ENCODE data around the gene GYG2.

The GYG2 gene

DNA sequence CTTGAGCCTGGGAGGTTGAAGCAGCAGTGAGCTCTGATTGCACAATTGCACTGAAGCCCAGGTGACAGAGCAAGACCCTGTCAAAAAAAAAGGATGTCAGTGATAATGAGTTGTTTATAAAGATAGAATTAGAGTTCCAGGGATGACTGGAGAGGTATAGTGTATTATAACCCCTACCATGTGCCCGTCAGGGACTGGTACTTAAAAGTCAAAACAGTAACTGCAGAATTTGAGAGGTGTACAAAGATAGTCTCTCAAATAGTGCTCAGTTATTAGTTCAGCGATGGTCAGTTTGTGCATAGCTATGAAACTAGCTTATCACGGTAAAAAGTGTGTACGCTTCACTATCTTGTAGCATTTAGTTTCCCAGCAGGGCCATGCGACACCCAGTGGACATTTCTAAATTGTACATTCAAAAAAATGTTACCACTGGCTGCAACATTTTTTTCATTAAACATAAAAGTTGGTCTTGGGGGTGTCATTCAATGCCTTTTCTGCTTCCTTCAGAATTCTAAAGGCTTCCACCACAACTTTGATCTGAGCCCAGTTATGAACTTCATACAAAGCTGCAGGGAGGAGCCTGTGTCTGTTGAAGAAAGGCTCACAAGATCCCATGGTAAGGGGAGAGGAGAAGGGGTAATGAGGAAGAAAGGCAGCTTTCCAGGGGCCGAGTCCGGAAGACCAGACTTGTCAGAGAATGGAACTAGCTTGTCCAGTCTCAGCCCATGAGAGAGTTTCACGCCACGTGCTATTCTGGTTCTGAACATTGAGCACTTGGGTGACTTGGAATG lies 9.2 kb upstream of the GYG2 start:
- no peak for DNase-seq

DNA sequence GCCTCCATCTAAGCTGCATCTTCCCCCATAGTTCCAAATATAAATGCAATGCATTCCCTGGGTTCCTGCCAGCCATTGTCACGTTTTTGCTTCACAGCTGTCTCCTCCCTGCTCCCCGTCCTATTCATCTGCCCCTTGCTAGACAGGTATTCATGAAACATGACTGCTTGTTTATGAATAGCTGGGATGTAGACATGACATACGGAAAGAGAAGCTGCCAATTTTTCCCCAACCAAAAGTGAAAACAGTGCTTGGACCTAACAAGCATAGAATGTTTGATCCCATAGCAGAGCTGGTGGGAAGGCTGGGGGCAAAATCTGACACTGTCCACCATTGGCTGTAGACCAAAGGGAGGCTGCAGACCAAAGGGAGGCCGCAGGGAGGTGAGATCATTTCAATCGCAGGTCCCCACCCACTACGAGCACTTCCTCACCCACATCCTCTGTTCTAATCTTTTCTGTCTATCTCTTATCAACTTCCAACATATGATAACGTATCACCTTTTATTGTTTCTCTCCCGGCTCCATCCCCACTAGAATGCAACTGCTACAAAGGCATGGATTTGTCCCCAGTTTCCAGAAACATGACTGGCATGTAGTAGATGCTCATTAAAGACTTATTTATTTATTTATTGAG lies 8.5 kb upstream of the GYG2 start:
- DNase-seq = no peak

DNA sequence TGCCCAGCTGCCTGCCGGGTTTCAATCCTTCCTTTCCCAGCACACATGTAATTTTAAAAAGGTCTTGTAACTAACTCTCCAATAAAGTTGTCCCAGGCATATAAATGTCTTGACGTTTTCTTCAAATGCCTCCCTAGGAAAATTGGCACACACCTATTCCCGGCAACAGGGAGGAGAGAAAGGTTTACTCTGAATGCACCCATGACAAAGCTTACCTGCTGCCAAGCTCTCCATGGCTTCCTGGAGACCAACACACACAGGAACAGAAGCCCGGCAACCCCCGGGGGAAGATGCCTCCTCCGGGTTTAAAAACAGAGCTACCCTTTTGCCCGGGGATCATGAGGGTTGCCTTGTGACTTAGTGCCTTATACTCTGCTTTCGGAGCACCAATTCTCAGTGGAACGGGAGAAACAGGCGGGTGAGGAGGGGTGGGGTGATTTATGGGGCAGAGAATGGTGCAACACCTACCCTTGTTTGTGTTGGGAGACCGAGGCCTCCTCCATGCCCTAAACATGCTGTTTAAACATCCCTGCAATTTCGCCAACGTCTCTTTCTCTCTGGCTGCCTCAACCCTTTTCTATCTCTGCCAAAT lies 4.8 kb upstream of the GYG2 start:
- no peak for DNase-seq

DNA sequence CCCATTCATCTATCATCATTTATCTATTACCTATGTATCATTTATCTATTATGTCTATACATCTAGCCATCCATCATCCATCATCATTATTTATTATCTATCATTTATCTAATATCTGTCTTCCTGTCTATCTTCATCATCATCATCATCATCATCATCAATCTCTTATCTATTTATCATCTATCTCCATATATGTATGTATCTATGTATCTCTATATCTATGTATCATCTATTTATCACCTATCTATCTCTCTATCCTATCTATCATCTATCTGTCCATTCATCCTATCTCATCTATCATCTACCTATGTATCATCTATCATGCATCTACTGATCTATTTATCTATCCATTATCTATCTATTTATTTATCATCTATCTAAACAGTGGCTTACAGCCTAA lies 3.8 kb upstream of the GYG2 start:
- no peak for DNase-seq

DNA sequence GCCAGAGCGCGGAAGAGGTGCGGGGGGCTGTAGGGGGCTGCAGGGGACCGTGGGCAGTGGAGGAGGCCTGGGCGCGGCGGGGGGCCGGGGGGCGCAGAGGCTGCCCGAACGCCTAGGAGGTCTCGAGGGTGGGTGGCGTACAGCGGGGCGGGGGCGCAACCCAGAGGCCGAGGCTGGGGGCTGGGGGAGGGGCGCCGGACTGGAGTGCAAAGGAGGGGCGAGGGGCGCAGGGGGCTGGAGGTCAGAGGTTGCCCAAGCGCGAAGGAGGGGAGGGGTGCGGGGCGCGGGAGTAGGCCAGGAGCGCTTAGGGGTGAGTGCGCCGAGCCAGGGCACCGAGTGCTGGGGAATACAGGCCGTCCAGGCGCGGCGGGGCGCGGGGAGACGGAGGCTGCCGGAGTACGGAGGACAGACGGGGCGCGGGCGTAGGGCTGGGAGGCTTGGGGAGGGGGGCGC lies 255 bp downstream of the GYG2 start:
- DNase-seq = no peak

DNA sequence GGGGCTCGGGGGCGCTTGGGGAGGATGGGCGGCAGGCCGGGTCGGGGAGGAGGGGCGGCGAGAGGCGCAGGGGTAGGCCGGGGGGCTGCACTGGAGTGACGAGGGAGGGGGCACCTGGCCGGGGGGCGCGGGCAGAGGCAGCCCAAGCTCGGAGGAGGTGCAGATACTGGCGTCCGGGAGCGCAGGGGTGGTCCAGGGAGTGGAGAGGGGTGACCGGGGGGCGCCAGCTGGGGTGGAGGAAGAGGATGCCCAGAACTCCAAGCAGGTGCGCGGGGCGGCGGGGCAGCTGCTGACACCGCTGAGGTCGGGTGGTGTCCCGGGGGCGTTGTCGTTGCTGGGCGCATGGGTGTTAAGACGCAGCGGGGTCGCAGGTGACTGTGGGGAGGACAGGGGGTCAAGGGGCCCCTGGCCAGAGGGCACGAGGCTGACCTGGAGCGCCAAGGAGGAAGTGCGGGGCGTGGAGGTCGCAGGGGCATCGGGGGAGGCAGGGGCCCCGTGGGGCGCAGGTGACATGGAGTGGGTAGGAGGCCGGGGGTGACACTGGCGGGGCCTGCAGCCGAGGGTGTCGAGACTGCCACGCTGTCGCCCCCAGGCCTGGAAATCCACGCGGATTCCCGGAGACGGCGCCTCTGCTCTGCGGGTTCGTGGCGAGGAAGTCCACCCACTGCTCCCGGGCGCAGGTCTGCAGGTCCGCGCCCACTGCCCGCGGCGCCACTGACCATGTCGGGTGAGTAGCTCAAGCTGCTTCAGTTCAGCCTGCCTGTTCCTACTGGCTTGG lies 928 bp downstream of the GYG2 start:
- DNase-seq = no peak

DNA sequence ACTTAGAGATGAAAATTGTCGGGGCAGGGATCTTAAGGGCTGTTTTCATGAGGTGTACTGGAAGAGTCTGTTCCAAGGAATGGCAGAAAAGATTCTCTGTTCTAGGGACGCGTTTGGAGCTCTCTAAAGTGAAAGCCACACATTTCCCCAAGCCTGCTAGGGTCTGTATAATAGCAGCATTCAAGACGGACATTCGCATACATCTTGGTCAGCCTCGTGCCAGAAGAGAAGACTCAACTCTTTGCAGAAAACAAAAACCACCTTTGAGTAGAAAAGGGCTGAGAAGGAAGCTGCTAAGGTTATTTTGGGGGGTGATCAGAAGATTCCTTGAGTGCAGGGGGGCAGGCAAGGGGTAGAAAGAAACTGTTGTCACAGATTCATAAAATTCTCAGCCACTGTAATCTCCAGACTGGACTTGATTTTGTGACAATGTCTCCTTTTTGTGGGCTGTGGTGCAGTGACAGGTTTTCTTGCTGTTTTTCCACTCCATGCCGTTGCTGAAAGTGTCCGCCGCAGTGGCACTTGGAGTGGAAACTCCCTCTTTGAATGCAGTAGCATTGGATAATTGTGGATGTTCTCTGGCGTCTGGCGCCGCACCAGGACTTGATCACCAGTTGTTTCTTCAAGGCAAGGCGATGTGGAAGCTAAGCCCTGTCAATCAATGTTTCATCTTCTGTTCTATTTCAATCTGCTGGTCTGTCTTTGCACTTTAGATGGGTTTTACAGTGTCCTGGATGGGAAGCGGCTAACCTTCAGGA lies 2.9 kb downstream of the GYG2 start:
- DNase-seq = no peak

DNA sequence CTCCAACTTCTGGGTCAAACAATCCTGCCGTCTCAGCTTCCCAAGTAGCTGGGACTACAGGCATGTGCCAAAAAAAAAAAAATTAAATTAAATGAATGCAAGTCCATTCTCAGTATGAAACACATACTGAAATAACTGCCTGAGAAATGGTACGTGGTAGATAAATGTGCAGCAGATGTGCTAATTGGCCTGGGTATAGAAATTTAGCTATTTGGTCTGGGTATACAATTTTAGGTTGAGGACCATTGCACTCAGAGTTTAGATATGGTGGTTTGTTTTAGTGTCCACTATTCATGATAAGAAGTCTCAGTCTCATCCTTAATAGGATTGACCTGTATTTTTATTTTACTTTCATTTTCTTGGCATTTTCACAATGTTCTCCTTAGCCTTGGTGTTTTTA lies 9.2 kb downstream of the GYG2 start:
- DNase-seq = no peak

DNA sequence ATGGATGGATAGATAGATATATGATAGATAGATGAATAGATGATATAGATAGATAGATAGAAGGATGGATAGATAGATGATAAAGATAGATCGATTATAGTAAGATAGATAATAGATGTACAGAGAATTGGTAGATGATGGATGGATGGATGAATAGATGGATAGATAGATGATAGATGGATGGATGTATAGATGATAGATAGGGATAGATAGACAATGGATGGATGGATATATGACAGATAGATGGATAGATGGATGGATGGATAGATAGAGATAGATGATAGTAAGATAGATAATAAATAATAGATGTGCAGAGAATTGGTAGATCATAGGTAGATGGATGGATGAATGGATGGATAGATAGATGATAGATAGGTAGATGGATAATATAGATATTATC lies 12.2 kb downstream of the GYG2 start:
- no peak for DNase-seq

DNA sequence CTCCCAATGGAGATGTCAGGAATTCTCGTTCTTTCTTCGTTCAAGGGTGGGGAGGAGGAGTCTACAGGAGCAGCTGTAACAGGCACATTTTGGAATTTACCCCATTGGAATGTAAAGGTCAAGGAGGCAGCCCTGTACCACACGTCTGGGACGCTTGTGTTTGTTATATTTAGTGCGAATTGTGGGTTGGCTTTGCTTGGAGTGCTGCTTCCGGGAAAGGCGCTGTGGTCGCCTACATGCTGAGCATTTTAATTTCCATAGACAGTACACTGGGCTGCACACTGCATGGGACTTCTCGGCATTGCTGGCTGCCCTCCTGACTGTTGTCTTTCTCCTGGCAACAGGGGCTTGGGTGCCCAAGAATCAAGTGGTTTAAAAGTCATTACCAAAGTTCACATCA lies 12.8 kb downstream of the GYG2 start:
- no peak for DNase-seq

DNA sequence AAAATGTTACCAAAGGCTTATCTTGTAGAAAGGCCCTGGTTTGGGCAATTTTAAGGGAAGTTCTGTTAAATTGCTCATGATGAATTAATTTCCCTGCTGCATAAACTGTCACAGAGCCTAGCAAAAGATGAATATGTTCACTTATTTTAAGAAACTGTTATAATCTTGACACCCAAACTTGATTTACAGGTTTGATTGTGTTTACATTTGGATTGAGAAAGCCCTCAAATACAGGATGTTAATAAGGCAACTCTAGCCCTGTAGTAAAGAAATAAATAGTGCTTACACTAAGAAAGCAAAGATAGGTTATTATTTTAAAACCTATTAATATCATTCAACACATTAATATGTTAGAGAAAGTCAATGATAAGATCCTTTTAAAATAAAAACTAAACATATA lies 18.3 kb downstream of the GYG2 start:
- no peak for DNase-seq

DNA sequence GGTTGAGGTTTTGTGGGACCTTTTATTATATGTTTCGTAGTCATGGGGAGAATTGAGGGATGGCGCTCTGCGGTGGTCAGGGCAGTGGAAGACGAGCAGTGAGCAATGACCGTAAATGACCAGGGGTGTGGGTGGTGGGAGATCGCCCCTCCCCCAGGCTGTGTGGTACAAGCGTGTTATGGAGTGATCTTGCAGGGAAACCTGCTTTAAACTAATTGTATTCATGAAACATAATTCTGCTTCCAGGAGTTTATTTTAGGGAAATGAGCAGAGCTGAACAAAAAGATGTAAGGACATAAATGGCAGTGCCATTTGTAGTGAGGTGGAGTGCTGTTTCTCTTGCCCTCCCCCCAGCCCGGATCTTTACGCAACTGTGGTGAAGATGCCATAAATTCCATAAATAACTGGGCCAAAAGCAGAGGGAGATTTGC lies 20.2 kb downstream of the GYG2 start:
- DNase-seq = no peak

DNA sequence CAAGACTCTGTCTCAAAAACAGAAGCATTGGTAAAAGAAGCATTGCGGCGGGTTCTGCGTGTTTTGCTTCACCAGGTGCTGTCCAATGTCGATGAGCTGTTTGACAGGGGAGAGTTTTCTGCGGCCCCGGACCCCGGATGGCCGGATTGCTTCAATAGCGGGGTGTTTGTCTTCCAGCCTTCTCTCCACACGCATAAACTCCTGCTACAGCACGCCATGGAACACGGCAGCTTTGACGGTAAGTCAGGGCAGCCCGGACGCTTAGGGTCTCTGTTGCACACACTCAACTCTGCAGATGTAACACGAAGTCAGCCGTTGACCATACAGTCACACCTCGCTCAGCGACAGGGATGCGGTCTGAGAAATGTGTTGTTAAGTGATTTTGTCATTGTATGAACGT lies 26.2 kb downstream of the GYG2 start:
- no peak for DNase-seq

DNA sequence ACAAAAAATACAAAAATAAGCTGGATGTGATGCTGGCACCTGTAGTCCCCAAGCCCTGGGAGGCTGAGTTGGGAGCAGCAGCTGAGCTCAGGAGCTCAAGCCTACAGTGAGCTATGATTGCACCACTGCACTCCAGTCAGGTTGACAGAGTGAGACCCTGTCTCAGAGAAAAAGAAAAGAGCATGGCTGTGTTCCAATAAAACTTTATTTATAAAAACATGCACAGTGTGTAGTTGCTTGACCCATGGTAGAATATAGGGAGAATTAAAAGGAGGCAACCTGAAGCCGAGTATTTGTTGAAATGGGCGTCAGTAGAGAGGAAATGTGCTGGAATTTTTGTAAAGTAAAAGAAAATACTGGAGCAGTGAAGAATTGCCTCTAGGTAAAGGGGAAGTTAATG lies 27.0 kb downstream of the GYG2 start:
- no peak for DNase-seq

DNA sequence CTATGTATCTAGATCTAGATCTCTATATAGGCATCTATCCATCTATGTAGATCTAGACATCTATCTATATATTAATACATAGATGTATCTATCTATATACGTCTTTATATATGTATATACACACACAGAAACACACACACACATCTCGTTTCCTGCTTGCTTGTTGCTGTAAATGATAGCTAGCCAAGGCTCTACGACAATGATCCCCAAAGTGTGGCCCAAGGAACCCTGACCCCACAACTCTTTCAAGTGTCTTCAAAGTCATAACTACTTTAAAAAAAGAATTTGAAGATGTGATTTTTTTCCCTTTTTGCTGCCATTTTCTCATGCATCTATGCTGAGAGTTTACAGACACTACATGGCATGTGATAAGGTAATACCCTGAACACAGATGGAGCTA lies 28.8 kb downstream of the GYG2 start:
- no peak for DNase-seq

DNA sequence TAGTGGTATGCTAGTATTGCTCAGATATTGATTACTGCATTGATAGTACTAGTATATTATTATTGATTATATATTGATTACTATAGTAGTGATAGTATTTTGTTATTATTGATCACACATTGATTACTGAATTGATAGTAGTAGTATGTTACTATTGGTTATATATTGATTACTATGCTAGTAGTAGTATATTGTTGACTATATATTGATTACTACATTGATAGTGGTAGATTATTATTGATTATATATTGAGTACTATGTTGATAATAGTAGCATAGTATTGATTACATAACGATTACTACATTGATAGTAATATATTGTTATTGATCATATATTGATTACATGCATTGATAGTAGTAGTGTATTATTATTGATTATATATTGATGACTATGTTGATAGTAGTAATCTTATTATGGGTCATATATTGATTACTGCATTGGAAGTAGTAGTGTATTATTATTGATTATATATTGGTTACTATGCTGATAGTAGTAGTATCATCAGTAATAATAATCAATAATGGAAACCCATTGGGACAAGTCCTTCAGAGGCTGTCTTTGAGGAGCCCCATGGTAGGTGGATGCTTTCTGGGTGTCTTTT lies 30.6 kb downstream of the GYG2 start:
- no peak for DNase-seq

DNA sequence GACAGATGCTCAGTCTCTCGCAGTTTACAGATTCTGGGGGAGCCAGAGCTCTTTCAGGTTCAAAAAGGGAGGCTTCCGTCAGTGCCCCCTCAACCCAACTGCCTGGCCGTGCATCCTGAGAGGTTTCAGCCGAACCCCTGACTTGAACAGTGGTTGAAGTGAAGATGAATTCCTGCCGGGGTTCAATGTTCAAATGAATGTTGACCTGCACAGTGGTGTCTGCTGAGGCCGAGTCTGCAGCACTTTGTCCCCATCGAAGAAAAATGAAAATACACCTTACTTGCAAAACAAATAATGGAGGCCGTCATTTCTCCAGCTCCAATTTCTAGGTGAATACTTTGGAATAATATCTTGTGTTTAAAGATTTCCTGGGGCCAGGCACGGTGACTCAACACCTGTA lies 33.7 kb downstream of the GYG2 start:
- no peak for DNase-seq

DNA sequence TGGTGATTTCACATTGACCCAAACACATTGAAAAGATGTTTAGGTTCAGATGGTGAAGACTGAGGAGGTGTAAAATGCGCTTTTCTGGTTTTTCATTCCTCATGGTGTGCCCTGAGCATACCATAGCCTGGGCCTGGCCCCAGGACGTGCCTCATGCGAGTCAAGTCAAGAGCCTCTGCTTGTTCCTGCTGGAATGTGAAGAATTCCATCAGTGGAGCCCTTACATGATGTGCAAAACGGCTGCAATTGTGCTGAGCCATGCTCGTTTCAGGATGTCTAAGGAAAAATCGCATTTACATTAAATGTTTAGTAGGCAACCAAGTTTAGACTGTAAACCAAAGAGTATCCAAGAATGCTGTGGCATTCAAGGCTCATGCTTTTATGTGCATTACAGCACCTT lies 34.9 kb downstream of the GYG2 start:
- DNase-seq = no peak

DNA sequence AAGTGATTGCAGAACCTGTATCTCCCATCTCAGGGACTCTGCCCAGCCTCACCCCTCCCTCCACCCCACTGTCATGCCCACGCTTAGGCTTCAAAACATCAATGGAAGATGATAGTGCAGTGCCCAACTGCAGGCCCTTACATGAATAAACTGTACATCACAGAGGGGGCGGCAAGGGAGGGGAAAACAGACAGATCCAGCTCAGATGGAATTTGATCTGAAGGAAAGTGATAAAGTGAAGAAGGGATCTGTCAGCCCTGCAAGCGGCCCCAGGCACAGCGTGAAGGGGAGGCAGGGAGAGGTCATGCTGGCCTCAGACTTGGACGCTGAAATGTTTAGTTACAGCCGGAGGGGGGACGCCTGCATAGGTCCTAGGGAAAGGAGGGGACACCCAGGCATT lies 38.5 kb downstream of the GYG2 start:
- DNase-seq = no peak

DNA sequence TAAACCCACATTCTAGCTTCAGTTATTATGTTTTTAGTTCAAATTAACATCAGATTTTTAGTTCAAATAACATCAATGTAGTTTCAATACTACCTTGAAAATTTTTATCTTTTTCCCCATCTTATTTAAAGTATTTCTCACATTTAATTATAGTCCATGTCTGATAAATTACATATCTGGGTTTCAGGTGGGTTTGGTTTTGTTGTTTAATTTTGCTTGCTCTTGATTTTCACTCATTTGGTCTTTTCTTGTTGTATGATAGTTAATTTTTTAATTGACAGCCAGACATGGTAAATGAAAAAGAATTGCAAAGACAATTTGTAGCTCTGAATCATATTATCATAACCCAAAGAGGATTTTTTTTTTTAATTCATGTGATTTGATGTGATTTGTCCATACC lies 41.9 kb downstream of the GYG2 start:
- no peak for DNase-seq

DNA sequence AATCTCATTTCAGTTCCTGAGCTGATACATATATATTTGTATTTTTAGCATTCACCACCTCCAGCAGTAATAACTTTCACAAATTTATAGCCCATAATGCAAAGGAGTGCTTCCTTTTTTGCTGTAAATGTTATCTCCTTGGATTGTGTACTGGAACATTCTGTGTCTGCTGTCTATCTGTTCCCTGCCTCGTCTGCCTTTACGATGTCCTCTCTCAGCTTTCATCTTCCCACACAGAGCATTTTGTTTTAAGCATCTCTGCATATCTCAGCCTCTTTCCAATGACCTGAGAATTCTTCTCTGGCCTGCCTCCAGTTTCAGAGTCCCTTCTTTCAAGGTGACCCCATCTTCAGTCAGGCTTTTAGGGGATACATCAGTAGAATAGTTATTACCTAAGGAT lies 43.1 kb downstream of the GYG2 start:
- DNase-seq = no peak

DNA sequence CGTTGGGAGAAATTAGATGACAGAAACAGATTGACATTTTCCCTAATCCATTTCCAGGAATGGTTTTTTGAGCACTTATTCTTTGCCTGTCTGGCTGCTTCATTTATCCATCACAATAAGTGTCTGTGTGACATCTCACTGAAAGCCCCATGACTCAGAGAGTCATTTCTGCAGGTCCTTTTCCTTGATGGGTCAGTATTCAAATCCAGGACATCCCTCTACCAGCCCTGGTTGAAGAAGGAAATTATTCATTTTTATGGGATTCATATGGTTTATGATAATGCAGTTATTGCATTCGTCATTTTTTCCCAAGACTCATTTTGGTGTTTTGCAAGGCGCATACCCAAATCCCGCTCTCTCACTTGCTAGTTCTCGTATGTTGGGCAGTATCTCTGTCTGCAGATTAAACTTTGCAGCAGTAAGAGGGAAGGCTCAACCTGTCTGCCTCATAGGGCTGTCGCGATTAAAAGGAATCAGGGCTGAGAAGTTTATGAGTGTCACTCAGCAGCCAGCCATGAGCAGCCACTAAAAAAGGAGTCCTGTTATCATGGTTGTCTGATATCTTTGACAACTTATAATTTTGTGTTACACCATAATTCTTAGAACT lies 44.0 kb downstream of the GYG2 start:
- DNase-seq = no peak

Data from CD4-positive, alpha-beta T cell treated with Interferon alpha-2 for 1 hour (primary cell).